HPDE6-E6E7 (cell line): ENCODE results near the gene POLD4.
"Not testable (repeated sequence)": the region's sequence is repeated elsewhere in the genome, so short reads cannot be mapped to it uniquely, and the experiment has no call there.

ENCODE experiments used
- DNase-seq: peaks from one replicate; pipeline ENCODE4 v3.0.0; 2011; ENCODE audit warnings: missing footprints; ENCODE audit errors: extremely low spot score

Gene POLD4

GRCh38 chr11:67352546-67353316 is 615 bp downstream of the POLD4 start:
- DNase-seq = no peak

DNA sequence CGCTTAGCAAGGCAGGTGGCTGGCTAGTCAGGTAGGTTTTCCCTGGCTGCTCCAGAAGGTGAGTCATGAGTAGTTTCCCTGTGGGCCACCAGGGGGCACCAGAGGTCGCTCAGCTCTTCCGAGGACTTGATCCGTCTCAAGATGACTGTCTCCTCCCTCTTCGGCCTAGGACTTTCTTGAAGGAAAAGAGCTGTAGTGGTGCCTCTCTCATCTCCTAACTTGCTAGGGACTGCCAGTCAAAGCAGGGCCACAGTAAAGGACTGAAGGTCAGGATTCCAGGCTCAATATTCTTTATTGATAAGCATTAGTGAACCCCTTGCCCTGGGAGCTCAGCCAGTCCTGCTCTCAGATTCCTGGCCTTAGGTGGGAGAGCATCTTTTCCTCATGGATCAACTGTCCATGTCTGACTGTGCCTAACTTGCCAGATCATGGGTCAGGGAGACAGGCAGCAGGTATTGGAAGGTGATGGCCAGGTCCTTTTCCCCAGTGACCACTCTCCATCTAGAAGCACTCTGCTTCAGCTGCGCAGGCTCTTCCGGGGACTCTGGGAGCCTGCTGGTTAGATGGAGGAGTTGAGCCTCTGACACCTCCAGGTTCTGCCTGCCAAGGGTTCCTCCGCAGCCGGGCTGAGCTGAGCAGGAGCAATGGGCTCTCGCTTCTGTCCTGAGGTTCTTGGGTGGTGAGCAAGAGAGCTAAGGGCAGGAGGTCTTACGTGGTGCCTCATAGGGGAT is 1.9 kb downstream of the POLD4 start:
- peak; percentile 87 for DNase-seq

DNA sequence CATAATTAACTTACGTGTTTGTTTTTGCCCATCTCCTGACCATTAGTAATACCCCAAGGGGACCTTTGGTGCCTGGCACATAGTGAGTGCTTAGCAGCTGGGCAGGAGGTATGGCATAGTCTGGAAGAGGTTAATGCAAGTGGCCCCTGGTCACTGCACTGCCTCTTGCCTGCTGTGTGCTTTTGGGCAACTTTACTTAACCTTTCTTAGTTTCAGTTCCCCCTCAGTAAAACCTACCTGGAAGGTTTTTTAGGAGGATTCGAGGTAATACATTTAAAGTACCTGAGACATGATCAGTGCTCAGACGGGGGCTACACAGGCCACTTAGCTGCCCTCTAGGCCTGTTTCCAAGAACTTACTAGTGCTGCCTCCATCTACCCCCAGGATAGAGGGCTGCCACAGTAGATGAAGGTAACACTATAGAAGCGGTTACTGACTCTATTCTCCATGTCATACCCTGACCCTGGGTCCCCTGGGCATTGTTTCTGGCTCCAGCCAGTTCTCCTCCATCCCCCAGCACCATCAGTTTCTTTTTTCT is 3.3 kb downstream of the POLD4 start:
- DNase-seq = no peak

- no peak for DNase-seq
These were observed 3.9 kb downstream of the POLD4 start for GRCh38 chr11:67349457-67349856.

DNA sequence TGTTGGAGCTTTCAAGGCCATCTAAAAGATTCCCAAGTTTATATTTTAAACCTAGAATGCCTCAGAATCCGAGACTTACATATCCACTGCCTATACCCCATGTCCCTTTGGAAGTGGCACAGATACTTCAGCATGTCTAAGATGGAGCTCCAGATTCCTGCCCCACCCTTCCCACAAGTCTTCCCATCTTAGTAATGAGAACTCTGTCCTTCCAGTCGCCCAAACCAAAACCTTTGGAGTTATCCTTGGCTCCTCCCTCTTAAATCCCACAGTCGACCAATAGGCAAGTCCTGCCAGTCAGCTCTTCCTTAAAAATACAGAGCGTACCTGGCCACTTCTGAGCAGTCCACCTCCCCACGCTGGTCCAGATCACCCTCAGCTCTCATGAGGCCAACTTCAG is 4.3 kb downstream of the POLD4 start:
- DNase-seq = no peak

- no peak for DNase-seq
These were observed 5.2 kb downstream of the POLD4 start for GRCh38 chr11:67347964-67348749.

DNA sequence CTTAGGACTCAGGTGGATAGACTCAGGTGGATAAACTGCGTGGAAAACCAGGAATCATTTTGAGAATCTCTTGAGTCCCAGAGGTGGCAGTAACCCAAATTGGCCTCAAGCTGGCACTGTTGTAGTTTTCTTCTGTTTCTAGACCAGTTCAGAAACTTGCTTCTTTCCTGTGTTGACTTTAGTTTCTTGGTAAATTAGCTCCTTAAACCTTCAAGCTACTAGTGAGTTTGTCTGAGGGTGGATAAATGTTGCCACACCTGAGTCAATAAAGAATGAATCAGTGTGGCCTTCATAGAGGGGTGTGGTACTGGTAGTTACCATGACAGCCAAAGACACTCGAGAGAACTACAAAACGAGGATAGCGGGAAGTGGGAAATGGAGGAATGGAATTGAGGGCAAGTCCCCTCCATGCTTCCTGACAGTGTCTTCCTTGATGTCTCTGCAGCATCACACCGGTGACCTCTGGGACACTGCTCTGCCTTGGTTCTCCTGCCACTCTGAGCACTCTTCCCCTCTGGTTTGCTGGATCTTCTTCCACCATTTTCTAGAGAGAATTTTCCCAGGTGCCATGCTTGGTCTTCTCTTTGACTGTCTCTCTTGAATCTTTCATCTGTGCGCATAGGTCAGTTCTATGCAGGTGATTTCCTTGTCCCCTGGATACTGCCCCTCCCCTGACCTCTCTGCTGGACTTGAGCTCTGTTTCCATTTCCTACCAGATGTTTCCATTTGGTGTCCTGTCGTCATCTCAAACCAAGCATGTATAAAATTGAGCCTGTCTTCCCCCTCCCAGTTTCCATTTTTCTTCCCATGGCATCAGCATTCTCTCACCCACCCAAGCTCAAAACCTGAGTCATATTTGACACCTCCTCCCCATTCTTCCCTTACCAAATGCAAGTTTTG is 7.2 kb downstream of the POLD4 start:
- peak; percentile 83 for DNase-seq

DNA sequence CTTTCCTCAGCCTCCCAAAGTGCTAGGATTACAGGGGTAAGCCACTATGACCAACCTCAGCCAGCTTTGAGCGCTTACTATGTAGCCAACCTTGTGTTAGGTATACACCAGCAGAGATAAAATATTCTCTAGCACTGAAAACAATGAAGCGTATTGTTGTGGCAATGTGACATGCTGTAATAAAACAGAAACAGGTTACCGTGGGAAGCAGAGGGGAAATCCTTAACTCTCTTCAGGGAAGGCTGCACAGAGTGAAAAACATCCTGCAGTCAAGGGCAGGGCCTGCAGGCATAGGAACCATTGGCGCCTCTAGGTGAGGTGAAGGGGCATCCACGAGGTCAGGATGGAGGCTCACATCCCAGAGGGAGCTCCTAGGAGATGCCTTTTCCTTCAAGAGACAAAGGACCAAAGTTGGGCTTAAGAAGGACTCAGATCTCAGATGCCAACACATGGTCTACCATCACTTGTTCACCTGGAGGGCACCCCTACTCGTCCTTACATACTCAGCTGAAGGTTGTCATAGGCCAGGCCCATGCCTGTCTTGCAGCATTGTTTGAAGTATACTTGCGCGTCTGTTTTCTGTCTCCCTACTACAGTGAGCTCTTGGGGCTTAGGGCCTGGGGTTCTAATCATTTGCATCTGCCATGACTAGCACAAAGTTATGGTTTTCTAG is 8.0 kb downstream of the POLD4 start:
- DNase-seq = no peak

GRCh38 chr11:67344264-67344663 is 9.1 kb downstream of the POLD4 start:
- no peak for DNase-seq

- DNase-seq = no peak
These were observed 16.1 kb downstream of the POLD4 start for GRCh38 chr11:67337257-67337656.

DNA sequence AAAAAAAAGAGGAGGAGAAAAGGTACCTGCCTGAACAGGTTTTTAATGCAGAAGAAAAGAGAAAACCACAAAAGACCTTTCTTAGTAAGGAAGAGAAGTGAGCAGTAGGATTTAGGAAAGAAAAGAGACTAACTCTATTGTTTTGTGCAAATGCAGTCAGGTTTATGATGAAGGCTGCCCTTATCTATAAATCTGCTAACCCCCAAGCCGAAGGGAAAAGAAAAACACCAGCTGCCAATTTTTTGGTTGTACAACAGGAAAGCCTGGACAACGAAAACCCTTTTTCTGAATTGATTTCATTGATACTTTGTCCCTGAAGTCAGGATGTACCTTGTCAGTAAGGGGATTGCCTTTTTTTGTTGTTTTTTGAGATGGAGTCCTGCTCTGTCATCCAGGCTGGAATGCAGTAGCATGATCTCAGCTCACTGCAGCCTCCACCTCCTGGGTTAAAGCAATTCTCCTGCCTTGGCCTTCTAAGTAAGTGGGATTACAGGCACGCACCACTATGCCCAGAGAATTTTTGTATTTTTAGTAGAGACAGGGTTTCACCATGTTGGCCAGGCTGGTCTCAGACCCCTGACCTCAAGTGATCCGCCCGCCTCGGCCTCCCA is 21.2 kb downstream of the POLD4 start:
- DNase-seq = no peak

GRCh38 chr11:67323526-67323925 is 29.8 kb downstream of the POLD4 start:
- no peak for DNase-seq

DNA sequence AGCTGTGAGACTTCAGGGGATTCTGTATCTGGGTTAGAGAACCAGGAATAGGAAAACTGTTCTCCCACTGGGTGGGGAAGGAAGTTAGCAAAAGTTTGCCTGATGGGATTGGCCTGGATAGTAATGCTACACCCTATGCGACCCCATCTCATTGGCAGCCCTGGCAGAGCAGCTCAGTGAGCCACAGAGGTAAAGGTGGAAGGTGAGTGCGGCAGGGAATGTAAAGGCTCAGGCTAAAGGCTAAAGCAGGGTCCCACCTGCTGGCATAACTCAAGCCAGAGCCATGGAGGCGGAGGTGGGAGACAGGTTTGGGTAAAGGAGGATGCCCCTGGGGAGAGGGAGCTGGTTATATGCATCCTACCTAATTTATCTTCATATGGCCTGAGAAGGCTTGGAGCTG is 31.3 kb downstream of the POLD4 start:
- no peak for DNase-seq

DNA sequence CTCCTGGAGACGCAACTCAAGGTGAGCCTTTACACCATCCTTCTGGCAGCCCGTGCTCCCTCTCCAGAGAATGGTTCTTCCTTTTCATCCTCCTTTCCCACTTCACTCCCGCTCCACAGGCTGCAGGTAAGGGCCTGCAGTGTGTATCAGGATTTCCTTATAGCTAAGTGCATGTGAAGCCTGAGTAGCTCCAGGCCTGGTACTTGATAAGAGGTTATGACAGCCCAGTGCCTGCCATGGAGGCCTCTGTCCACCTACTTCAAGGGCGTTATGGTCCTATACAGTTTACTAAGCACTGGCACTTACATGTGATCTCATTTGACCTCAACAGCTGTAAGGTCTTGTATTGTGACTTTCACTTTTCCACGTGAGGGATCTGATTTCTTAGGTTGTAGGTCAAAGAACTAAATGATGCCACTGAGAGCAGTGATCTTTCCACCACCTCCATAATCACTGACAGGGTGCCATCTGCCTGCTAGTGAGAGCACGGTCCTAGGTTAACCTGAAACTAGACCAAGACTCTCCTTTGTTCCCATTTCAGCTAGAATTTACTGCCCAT is 32.0 kb downstream of the POLD4 start:
- no peak for DNase-seq

GRCh38 chr11:67320691-67321090 is 32.7 kb downstream of the POLD4 start:
- DNase-seq = no peak

GRCh38 chr11:67320011-67320410 is 33.3 kb downstream of the POLD4 start:
- DNase-seq = no peak

GRCh38 chr11:67318876-67319275 is 34.5 kb downstream of the POLD4 start:
- not testable (repeated sequence) for DNase-seq

- DNase-seq = no peak
These were observed 35.3 kb downstream of the POLD4 start for GRCh38 chr11:67317888-67318555.

DNA sequence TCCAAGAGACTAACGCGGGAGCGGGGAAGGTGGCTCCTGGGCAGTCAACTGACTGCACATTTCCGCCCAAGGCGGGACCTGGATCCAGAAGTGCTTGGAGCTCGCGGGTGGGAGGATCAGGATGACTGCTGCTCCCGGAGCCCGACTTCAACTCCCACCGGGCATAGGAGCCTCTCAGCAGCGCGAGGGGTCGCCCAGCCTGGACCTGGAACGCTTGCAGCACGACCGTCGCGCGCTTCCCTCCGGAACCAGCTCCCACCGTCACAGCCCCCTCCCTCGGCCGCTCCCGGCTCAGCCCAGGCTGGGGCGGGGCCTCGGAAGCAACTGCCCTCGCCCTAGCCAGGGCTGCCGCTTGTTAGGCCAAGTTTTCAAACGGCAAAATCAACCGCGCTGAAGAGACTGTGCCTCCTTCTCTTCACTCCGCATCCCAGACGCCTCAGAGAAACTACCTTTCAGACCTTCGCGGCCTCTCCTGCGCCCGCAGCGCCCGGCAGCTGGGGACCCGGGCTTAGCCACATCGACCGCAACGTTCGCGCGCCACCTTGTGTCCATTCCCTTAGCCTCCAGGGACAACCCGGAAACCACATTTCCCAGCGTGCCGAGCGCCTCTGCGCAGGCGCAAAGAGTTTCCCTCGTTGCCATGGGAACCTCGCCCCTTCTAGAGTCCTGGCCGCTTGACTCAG is 36.0 kb downstream of the POLD4 start:
- DNase-seq = peak; percentile 94
